Fibroblast of lung (primary cell): Measurements from ENCODE around the gene SERPINB7. TPM values are rescaled to one million over a fixed set of nuclear protein-coding genes. Genes with fewer than 3 reads are reported as not detected.
A peak's percentile ranks its signal among the peaks of the same experiment; 100 is the strongest.

ENCODE experiments used
- DNase-seq, 2 donors: peaks; one replicate each; pipeline versions ENCODE4 v3.0.0 to v3.0.0-alpha.2; 2010; ENCODE audit warnings: low read depth in 2 of 2
- H2AFZ ChIP-seq: 2 replicates; pipeline ENCODE4 v1.5.1; 2012; ENCODE audit warnings: low read length, control low read depth, inconsistent platforms
- H3K27ac ChIP-seq: 2 replicates; pipeline ENCODE4 v1.5.1; 2011; ENCODE audit warnings: low read length, control low read depth; ENCODE audit not compliant: insufficient read depth
- H3K27me3 ChIP-seq: 2 replicates; pipeline ENCODE4 v1.5.1; 2011; ENCODE audit warnings: mild to moderate bottlenecking, low read length; ENCODE audit not compliant: control insufficient read depth, insufficient read depth
- H3K36me3 ChIP-seq: 2 replicates; pipeline ENCODE4 v1.5.1; 2011; ENCODE audit warnings: low read length; ENCODE audit not compliant: control insufficient read depth, insufficient read depth
- H3K4me1 ChIP-seq: 2 replicates; pipeline ENCODE4 v1.5.1; 2011; ENCODE audit warnings: low read length; ENCODE audit not compliant: control insufficient read depth, insufficient read depth; ENCODE audit errors: extremely low read depth
- H3K4me2 ChIP-seq: 2 replicates; pipeline ENCODE4 v1.5.1; 2011; ENCODE audit warnings: low read length, control low read depth; ENCODE audit not compliant: insufficient read depth; ENCODE audit errors: extremely low read depth
- H3K4me3 ChIP-seq, 4 experiments: fragments of 200-600 bp in 1 of 4; sonication (generic) in 1 of 4; replicated peaks in 1 of 4; 2 replicates each; pipeline ENCODE4 v1.5.1; 2011 to 2016; ENCODE audit warnings: low read length in 4 of 4, low read depth in 3 of 4, mild to moderate bottlenecking in 3 of 4, control low read depth in 2 of 4, inconsistent platforms in 1 of 4, mixed read lengths in 1 of 4; ENCODE audit not compliant: insufficient read depth in 1 of 4; ENCODE audit errors: control extremely low read depth in 1 of 4
- H3K79me2 ChIP-seq: 2 replicates; pipeline ENCODE4 v1.5.1; 2012; ENCODE audit warnings: mild to moderate bottlenecking, low read length, inconsistent platforms; ENCODE audit not compliant: control insufficient read depth, insufficient read depth
- H3K9ac ChIP-seq: 2 replicates; pipeline ENCODE4 v1.5.1; 2011; ENCODE audit warnings: mild to moderate bottlenecking, low read length, control low read depth; ENCODE audit not compliant: insufficient read depth
- H3K9me3 ChIP-seq: 2 replicates; pipeline ENCODE4 v1.5.1; 2012; ENCODE audit warnings: low read depth, low read length; ENCODE audit not compliant: control insufficient read depth, insufficient read depth
- H4K20me1 ChIP-seq: 2 replicates; pipeline ENCODE4 v1.5.1; 2011; ENCODE audit warnings: low read length; ENCODE audit not compliant: control insufficient read depth, insufficient read depth; ENCODE audit errors: extremely low read depth
- CTCF ChIP-seq, 2 donors: IDR thresholded peaks in 1 of 2; conservative IDR thresholded peaks in 1 of 2; 1 replicate in 1 of 2; 2 replicates in 1 of 2; pipeline ENCODE4 v1.5.1; 2011 to 2012; ENCODE audit warnings: low read length in 2 of 2, control low read depth in 1 of 2, inconsistent platforms in 1 of 2, low read depth in 1 of 2, mild to moderate bottlenecking in 1 of 2
- EZH2 ChIP-seq: IDR thresholded peaks from 2 replicates; pipeline ENCODE4 v1.5.1; 2012; ENCODE audit warnings: low read length, control low read depth, mild to moderate bottlenecking; ENCODE audit errors: missing control alignments
- polyA plus RNA-seq, 2 donors: library from polyadenylated mRNA; depleted of rRNA in 1 of 2; stranded (reverse) in 1 of 2; unstranded in 1 of 2; fragments of >200 nt; gene quantifications; 2 replicates each; pipeline ENCODE4 v1.2.1, GENCODE V29; 2011 to 2012; ENCODE audit warnings: missing spikeins in 1 of 2
- total RNA-seq: library from RNA; depleted of rRNA; stranded (reverse); fragments of >200 nt; gene quantifications from 2 replicates; pipeline ENCODE4 v1.2.1, GENCODE V29; 2014

The SERPINB7 gene
- total and polyA plus RNA-seq, 2 donors (not counting 1 experiment from before 2014, with no cell fraction given): 3.0 to 6.7 TPM

- H3K4me2 ChIP-seq: peak overlapping the region; percentile 37
- no peak overlapping the region for H2AFZ ChIP-seq
- no peak overlapping the region for H3K27ac ChIP-seq
Observed at GRCh38 chr18:63817441-63818051, 42.3 kb downstream of the SERPINB7 start.

GRCh38 chr18:63818212-63818611, 43.0 kb downstream of the SERPINB7 start:
- H2AFZ ChIP-seq: no peak overlapping the region
- no peaks in the 10 kb centered on the region for H3K9me3 ChIP-seq
- DNase-seq: no peak
- no peaks in the 10 kb centered on the region for H3K27me3 ChIP-seq
- H3K9ac ChIP-seq: no peak overlapping the region
- H3K4me3 ChIP-seq: no peak overlapping the region
- no peaks in the 10 kb centered on the region for H3K79me2 ChIP-seq
- H3K4me1 ChIP-seq: peaks cover 6% of the 10 kb centered on the region
- H3K4me2 ChIP-seq: no peak overlapping the region
- TF ChIP-seq CTCF (conservative IDR thresholded peaks at IDR 0.05 in 1 of 2, IDR thresholded peaks at IDR 0.05 in 1 of 2; ENCODE audit: low read depth in 1 of 2, low read length in 2 of 2) (no peak), EZH2 (no peak)
- no peaks in the 10 kb centered on the region for H4K20me1 ChIP-seq
- H3K27ac ChIP-seq: no peak overlapping the region
- H3K36me3 ChIP-seq: no peaks in the 10 kb centered on the region

More at GRCh38 chr18:63817441-63818051, 42.3 kb downstream of the SERPINB7 start:
- DNase-seq: peak; percentile 57 to 89
- H3K36me3 ChIP-seq: no peaks in the 10 kb centered on the region
- H3K4me1 ChIP-seq: peaks cover 6% of the 10 kb centered on the region
- no peak overlapping the region for H3K4me3 ChIP-seq
- no peaks in the 10 kb centered on the region for H3K9me3 ChIP-seq
- H4K20me1 ChIP-seq: no peaks in the 10 kb centered on the region
- no peak overlapping the region for H3K9ac ChIP-seq
- no peaks in the 10 kb centered on the region for H3K27me3 ChIP-seq
- H3K79me2 ChIP-seq: no peaks in the 10 kb centered on the region
- TF ChIP-seq EZH2 (no peak), CTCF (conservative IDR thresholded peaks at IDR 0.05 in 1 of 2, IDR thresholded peaks at IDR 0.05 in 1 of 2; ENCODE audit: low read depth in 1 of 2, low read length in 2 of 2) (no peak)

GRCh38 chr18:63819786-63820185, 44.6 kb downstream of the SERPINB7 start:
- TF ChIP-seq CTCF (conservative IDR thresholded peaks at IDR 0.05 in 1 of 2, IDR thresholded peaks at IDR 0.05 in 1 of 2; ENCODE audit: low read depth in 1 of 2, low read length in 2 of 2): no peak
- no peak for TF ChIP-seq EZH2
- no peak for DNase-seq
- Histone ChIP-seq H3K4me3 (no peak overlapping the region), H3K79me2 (no peaks in the 10 kb centered on the region), H3K27ac (no peak overlapping the region), H4K20me1 (no peaks in the 10 kb centered on the region), H3K27me3 (no peaks in the 10 kb centered on the region), H3K4me1 (peaks cover 6% of the 10 kb centered on the region), H2AFZ (no peak overlapping the region), H3K9me3 (no peaks in the 10 kb centered on the region), H3K4me2 (no peak overlapping the region), H3K36me3 (no peaks in the 10 kb centered on the region), H3K9ac (no peak overlapping the region)
